GM12878 (cell line): ENCODE results near the gene PINK1. TPM values are rescaled to one million over a fixed set of nuclear protein-coding genes. Genes with fewer than 3 reads are reported as not detected.

Experiments
- BCL3 ChIP-seq: IDR thresholded peaks from 2 replicates; pipeline ENCODE4 v1.6.1; 2011; ENCODE audit warnings: borderline replicate concordance, low read depth, mild to moderate bottlenecking, moderate library complexity, low read length; ENCODE audit not compliant: insufficient read depth, poor library complexity, severe bottlenecking
- BRCA1 ChIP-seq: IDR thresholded peaks from 2 replicates; pipeline ENCODE4 v1.6.1; 2011; ENCODE audit warnings: low read depth, low read length, improper control_type of control experiment
- CBX3 ChIP-seq: fragments of 200-600 bp; sonication (generic); IDR thresholded peaks from 2 replicates; pipeline ENCODE4 v1.6.1; 2016; ENCODE audit warnings: low read depth, borderline replicate concordance
- CREM ChIP-seq: IDR thresholded peaks from 2 replicates; pipeline ENCODE4 v1.6.1; 2014; ENCODE audit warnings: antibody characterized with exemption, low read depth
- CUX1 ChIP-seq: IDR thresholded peaks from 2 replicates; pipeline ENCODE4 v1.6.1; 2012; ENCODE audit warnings: improper control_type of control experiment, low read depth, low read length; ENCODE audit not compliant: insufficient replicate concordance
- EED ChIP-seq: sonication (generic); IDR thresholded peaks from 2 replicates; pipeline ENCODE4 v1.6.1; 2016; ENCODE audit warnings: antibody characterized with exemption, low read depth
- HCFC1 ChIP-seq: fragments of 150-350 bp; IDR thresholded peaks from 2 replicates; pipeline ENCODE4 v1.6.1; 2014; ENCODE audit warnings: low read length
- HDAC2 ChIP-seq: fragments of 200-600 bp; sonication (generic); IDR thresholded peaks from 2 replicates; pipeline ENCODE4 v1.6.1; 2017
- HSF1 ChIP-seq: fragments of 150-350 bp; IDR thresholded peaks from 2 replicates; pipeline ENCODE4 v1.6.1; 2014; ENCODE audit warnings: mild to moderate bottlenecking, low read depth, low read length
- JUND ChIP-seq: IDR thresholded peaks from 2 replicates; pipeline ENCODE4 v1.6.1; 2012; ENCODE audit warnings: low read depth, mild to moderate bottlenecking, low read length, improper control_type of control experiment, moderate library complexity
- KAT2A ChIP-seq: conservative IDR thresholded peaks from 2 replicates; pipeline ENCODE4 v1.6.1; 2011; ENCODE audit warnings: low read depth, low read length; ENCODE audit not compliant: control insufficient read depth
- POU2F2 ChIP-seq: IDR thresholded peaks from 3 replicates; pipeline ENCODE4 v1.6.1; 2011; ENCODE audit warnings: low read depth, mild to moderate bottlenecking, low read length, borderline replicate concordance
- SIX5 ChIP-seq: IDR thresholded peaks from 2 replicates; pipeline ENCODE4 v1.6.1; 2011; ENCODE audit warnings: mild to moderate bottlenecking, low read depth, low read length, moderate library complexity; ENCODE audit not compliant: severe bottlenecking
- SP1 ChIP-seq: IDR thresholded peaks from one replicate; pipeline ENCODE4 v1.6.1; 2011; ENCODE audit warnings: low read depth, low read length
- SPI1 ChIP-seq: IDR thresholded peaks from 2 replicates; pipeline ENCODE4 v1.6.1; 2011; ENCODE audit warnings: low read depth, mild to moderate bottlenecking, low read length, moderate library complexity, borderline replicate concordance; ENCODE audit not compliant: insufficient read depth
- SREBF1 ChIP-seq: IDR thresholded peaks from 2 replicates; pipeline ENCODE4 v1.6.1; 2012; ENCODE audit warnings: mild to moderate bottlenecking, low read length
- SRF ChIP-seq, 2 experiments: IDR thresholded peaks; 2 replicates each; pipeline ENCODE4 v1.6.1; 2011; ENCODE audit warnings: low read depth in 2 of 2, low read length in 2 of 2, mild to moderate bottlenecking in 1 of 2, moderate library complexity in 1 of 2
- TCF3 ChIP-seq: IDR thresholded peaks from 2 replicates; pipeline ENCODE4 v1.6.1; 2012; ENCODE audit warnings: low read depth, mild to moderate bottlenecking, low read length, borderline replicate concordance; ENCODE audit not compliant: insufficient read depth
- YBX1 ChIP-seq: fragments of 450-650 bp; IDR thresholded peaks from 2 replicates; pipeline ENCODE4 v1.6.1; 2016; ENCODE audit warnings: antibody characterized with exemption
- ZNF207 ChIP-seq: fragments of 450-650 bp; IDR thresholded peaks from 2 replicates; pipeline ENCODE4 v1.6.1; 2014; ENCODE audit warnings: antibody characterized with exemption, mild to moderate bottlenecking, borderline replicate concordance
- ZNF24 ChIP-seq: fragments of 450-650 bp; IDR thresholded peaks from 2 replicates; pipeline ENCODE4 v1.6.1; 2017; ENCODE audit warnings: antibody characterized with exemption, mild to moderate bottlenecking
- ZNF622 ChIP-seq: fragments of 450-650 bp; IDR thresholded peaks from 2 replicates; pipeline ENCODE4 v1.6.1; 2017; ENCODE audit warnings: mild to moderate bottlenecking, inconsistent platforms
- ZSCAN29 ChIP-seq: fragments of 450-650 bp; IDR thresholded peaks from 2 replicates; pipeline ENCODE4 v1.6.1; 2017; ENCODE audit warnings: mild to moderate bottlenecking, moderate library complexity
- polyA plus RNA-seq, 11 experiments: library from polyadenylated mRNA; depleted of rRNA in 4 of 11; unstranded in 6 of 11; stranded (reverse) in 5 of 11; fragments of >200 nt; fragmentation: Nextera tagmentation in 4 of 11; fragmentation: Illumina TruSeq in 1 of 11; extraction: Ambion mirVana in 4 of 11; extraction: Trizol in 1 of 11; gene quantifications; 1 replicate in 1 of 11; 2 replicates in 10 of 11; pipeline versions ENCODE4 v1.2.1 to v1.2.3, GENCODE V29; 2011 to 2016; ENCODE audit warnings: inconsistent platforms in 2 of 11, missing spikeins in 2 of 11, low read depth in 1 of 11
- total RNA-seq, 4 experiments: library from RNA; depleted of rRNA in 3 of 4; stranded (reverse); fragments of >200 nt in 3 of 4; fragmentation: Illumina TruSeq in 1 of 4; extraction: Trizol in 1 of 4; gene quantifications; 2 replicates each; pipeline versions ENCODE4 v1.2.1 to v1.2.3, GENCODE V29; 2013 to 2021

The PINK1 gene
- total and polyA plus RNA-seq, 10 of the 15 experiments (the other 5 are each of a cell fraction or from before 2014, with no cell fraction given): 0.42 to 4.4 (median 1.9) TPM; not detected in 1

- TF ChIP-seq SIX5: no peak
- peak; percentile 98 for TF ChIP-seq EED
- no peak for TF ChIP-seq BRCA1
- TF ChIP-seq ZNF207: no peak
- no peak for TF ChIP-seq HSF1
- TF ChIP-seq ZSCAN29: no peak
- TF ChIP-seq SRF (IDR thresholded peaks at IDR 0.05; ENCODE audit: low read depth in 2 of 2, low read length in 2 of 2): no peak
- no peak for TF ChIP-seq CBX3
- no peak for TF ChIP-seq ZNF622
- TF ChIP-seq CREM: peak; percentile 45; the same call in 1 of the 2 replicates
- TF ChIP-seq TCF3: no peak
- peak; percentile 41 for TF ChIP-seq BCL3
- TF ChIP-seq POU2F2: no peak
- TF ChIP-seq SPI1: peak; percentile 86
- no peak for TF ChIP-seq JUND
- TF ChIP-seq HDAC2: no peak
- TF ChIP-seq CUX1: no peak
- TF ChIP-seq ZNF24: no peak
- no peak for TF ChIP-seq YBX1
- no peak for TF ChIP-seq SREBF1
- TF ChIP-seq KAT2A: no peak
- TF ChIP-seq HCFC1: no peak
- TF ChIP-seq SP1: no peak
These were observed 45.3 kb downstream of the PINK1 start (continued) for GRCh38 chr1:20678599-20678998.
